ENCODE measurements around the gene IKZF2. TPM values are rescaled to one million over a fixed set of nuclear protein-coding genes. Genes with fewer than 3 reads are reported as not detected.

IKZF2 gene
- polyA plus RNA-seq, 1 donor (not counting 4 experiments of a cell fraction or from before 2014, with no cell fraction given), result 8.2 TPM

- Histone ChIP-seq H3K9me1 (ENCODE audit: control insufficient read depth, extremely low read depth, insufficient read depth, low read length) (no peaks in the 10 kb centered on the region), H3K27me3 (ENCODE audit: control insufficient read depth, extremely low read depth, insufficient read depth, low read length) (no peaks in the 10 kb centered on the region), H3K27ac (ENCODE audit: control insufficient read depth, insufficient read depth, low read length) (no peak overlapping the region), H4K20me1 (ENCODE audit: control insufficient read depth, extremely low read depth, insufficient read depth, low read length) (no peaks in the 10 kb centered on the region), H3K9ac (ENCODE audit: control insufficient read depth, extremely low read depth, insufficient read depth, low read length) (no peak overlapping the region), H3K4me1 (ENCODE audit: control insufficient read depth, extremely low read depth, insufficient read depth, low read length) (peaks cover 6% of the 10 kb centered on the region), H3K79me2 (ENCODE audit: control insufficient read depth, insufficient read depth, low read length) (no peaks in the 10 kb centered on the region), H3K4me2 (ENCODE audit: control insufficient read depth, extremely low read depth, insufficient read depth, low read depth, low read length) (no peak overlapping the region), H3K4me3 (ENCODE audit: control insufficient read depth in 2 of 3, extremely low read depth in 1 of 3, insufficient read depth in 2 of 3, low read depth in 1 of 3, low read length in 3 of 3) (no peak overlapping the region), H3K36me3 (ENCODE audit: control insufficient read depth in 2 of 2, extremely low read depth in 1 of 2, insufficient read depth in 2 of 2, low read length in 2 of 2) (no peaks in the 10 kb centered on the region), H2AFZ (ENCODE audit: control insufficient read depth, low read length) (no peak overlapping the region), H3K9me3 (ENCODE audit: control insufficient read depth, low read depth, low read length) (no peaks in the 10 kb centered on the region)
- dilution Hi-C loops (cut with MboI; ENCODE audit: extremely low pct_ligation_motif_present, low sequenced_read_pairs), result no loop called here
- FAIRE-seq, result no peak
- TF ChIP-seq CTCF (optimal IDR thresholded peaks at IDR 0.05 in 1 of 3, IDR thresholded peaks at IDR 0.05 in 1 of 3, conservative IDR thresholded peaks at IDR 0.05 in 1 of 3; ENCODE audit: extremely low read depth in 1 of 3, insufficient read depth in 2 of 3, low read length in 3 of 3) (no peak), EZH2 (IDR thresholded peaks at IDR 0.05; ENCODE audit: low read length) (no peak)
- no peak for DNase-seq (ENCODE audit: low read depth, low spot score)
Measured at GRCh38 chr2:213185147-213185822, 33.9 kb upstream of the IKZF2 start.

- dilution Hi-C loops (cut with MboI; ENCODE audit: extremely low pct_ligation_motif_present, low sequenced_read_pairs), result no loop called here
Measured at GRCh38 chr2:213181712-213182111, 30.3 kb upstream of the IKZF2 start.

More at GRCh38 chr2:213181712-213182111, 30.3 kb upstream of the IKZF2 start:
- no peaks in the 10 kb centered on the region for H3K9me1 ChIP-seq (ENCODE audit: control insufficient read depth, extremely low read depth, insufficient read depth, low read length)
- FAIRE-seq (no peak), DNase-seq (ENCODE audit: low read depth, low spot score) (no peak)
- H3K4me1 ChIP-seq (ENCODE audit: control insufficient read depth, extremely low read depth, insufficient read depth, low read length), result no peaks in the 10 kb centered on the region
- H3K36me3 ChIP-seq (ENCODE audit: control insufficient read depth in 2 of 2, extremely low read depth in 1 of 2, insufficient read depth in 2 of 2, low read length in 2 of 2), result no peaks in the 10 kb centered on the region
- H3K27me3 ChIP-seq (ENCODE audit: control insufficient read depth, extremely low read depth, insufficient read depth, low read length), result no peaks in the 10 kb centered on the region
- H2AFZ ChIP-seq (ENCODE audit: control insufficient read depth, low read length), result no peak overlapping the region
- TF ChIP-seq CTCF (optimal IDR thresholded peaks at IDR 0.05 in 1 of 3, IDR thresholded peaks at IDR 0.05 in 1 of 3, conservative IDR thresholded peaks at IDR 0.05 in 1 of 3; ENCODE audit: extremely low read depth in 1 of 3, insufficient read depth in 2 of 3, low read length in 3 of 3), result no peak
- TF ChIP-seq EZH2 (IDR thresholded peaks at IDR 0.05; ENCODE audit: low read length), result no peak
- no peaks in the 10 kb centered on the region for H3K79me2 ChIP-seq (ENCODE audit: control insufficient read depth, insufficient read depth, low read length)
- H3K4me2 ChIP-seq (ENCODE audit: control insufficient read depth, extremely low read depth, insufficient read depth, low read depth, low read length), result no peak overlapping the region
- no peaks in the 10 kb centered on the region for H4K20me1 ChIP-seq (ENCODE audit: control insufficient read depth, extremely low read depth, insufficient read depth, low read length)
- H3K9me3 ChIP-seq (ENCODE audit: control insufficient read depth, low read depth, low read length), result no peaks in the 10 kb centered on the region
- no peak overlapping the region for H3K9ac ChIP-seq (ENCODE audit: control insufficient read depth, extremely low read depth, insufficient read depth, low read length)
- H3K4me3 ChIP-seq (ENCODE audit: control insufficient read depth in 2 of 3, extremely low read depth in 1 of 3, insufficient read depth in 2 of 3, low read depth in 1 of 3, low read length in 3 of 3), result no peak overlapping the region
- no peak overlapping the region for H3K27ac ChIP-seq (ENCODE audit: control insufficient read depth, insufficient read depth, low read length)

Measured in keratinocyte (primary cell).